Activated CD8-positive, alpha-beta memory T cell treated with anti-CD3 and anti-CD28 coated beads for 36 hours (primary cell): ENCODE measurements around the gene ARSJ. TPM values are rescaled to one million over a fixed set of nuclear protein-coding genes. Genes with fewer than 3 reads are reported as not detected.
"Not testable (repeated sequence)": the region's sequence is repeated elsewhere in the genome, so short reads cannot be mapped to it uniquely, and the experiment has no call there.

Experiments
- CTCF ChIA-PET: fragments of 350-600 bp; sonication (Branson Sonifier 250); formaldehyde crosslinking; loops from one replicate; lab custom pipeline; 2021; ENCODE audit warnings: antibody characterized with exemption; lab: Charles Lee
- POLR2A ChIA-PET: fragments of 350-600 bp; sonication (Branson Sonifier 250); formaldehyde crosslinking; loops from one replicate; lab custom pipeline; 2021; ENCODE audit warnings: antibody characterized with exemption; lab: Charles Lee
- total RNA-seq, 2 experiments: library from RNA; stranded (reverse); gene quantifications; one replicate each; pipeline ENCODE4 v1.2.3, GENCODE V29; 2021

The ARSJ gene
- total RNA-seq, 2 experiments from 2014 or later, result not detected

- ChIA-PET POLR2A (no interaction called here), CTCF (no interaction called here)
These were observed 17.5 kb downstream of the ARSJ start for GRCh38 chr4:113962016-113962347.

GRCh38 chr4:113960684-113961321 is 18.6 kb downstream of the ARSJ start:
- CTCF ChIA-PET, result no interaction called here

GRCh38 chr4:113959539-113959937 is 19.9 kb downstream of the ARSJ start:
- CTCF ChIA-PET, result no interaction called here

More at GRCh38 chr4:113960684-113961321, 18.6 kb downstream of the ARSJ start:
- POLR2A ChIA-PET, result no interaction called here

GRCh38 chr4:113958766-113959538 is 20.5 kb downstream of the ARSJ start:
- ChIA-PET POLR2A (no interaction called here), CTCF (no interaction called here)

More at GRCh38 chr4:113959539-113959937, 19.9 kb downstream of the ARSJ start:
- POLR2A ChIA-PET, result no interaction called here

- CTCF ChIA-PET, result no interaction called here
- POLR2A ChIA-PET, result no interaction called here
These were observed 21.5 kb downstream of the ARSJ start for GRCh38 chr4:113957956-113958355.

- POLR2A ChIA-PET, result no interaction called here
These were observed 23.5 kb downstream of the ARSJ start for GRCh38 chr4:113955948-113956347.

GRCh38 chr4:113955411-113955810 is 24.0 kb downstream of the ARSJ start:
- POLR2A ChIA-PET, result no interaction called here
- CTCF ChIA-PET, result interaction anchor here (1.1 kb wide), 1 partner anchor 110 kb away, joined by 3 read pairs; no protein-coding TSS in a partner anchor

More at GRCh38 chr4:113955948-113956347, 23.5 kb downstream of the ARSJ start:
- CTCF ChIA-PET, result interaction anchor here (1.1 kb wide), 1 partner anchor 109 kb away, joined by 3 read pairs; no protein-coding TSS in a partner anchor

GRCh38 chr4:113953888-113954287 is 25.6 kb downstream of the ARSJ start:
- POLR2A ChIA-PET, result no interaction called here
- CTCF ChIA-PET, result no interaction called here

GRCh38 chr4:113952452-113953029 is 26.9 kb downstream of the ARSJ start:
- POLR2A ChIA-PET, result no interaction called here
- CTCF ChIA-PET, result interaction anchor here (0.8 to 1.2 kb wide), 2 partner anchors 89 to 119 kb away, joined by 4 read pairs; no protein-coding TSS in a partner anchor

- CTCF ChIA-PET, result no interaction called here
- POLR2A ChIA-PET, result no interaction called here
These were observed 28.2 kb downstream of the ARSJ start for GRCh38 chr4:113951263-113951662.

GRCh38 chr4:113950207-113950606 is 29.2 kb downstream of the ARSJ start:
- ChIA-PET CTCF (interaction anchor here (0.9 kb wide), 1 partner anchor 120 kb away, joined by 3 read pairs; no protein-coding TSS in a partner anchor), POLR2A (no interaction called here)

- ChIA-PET CTCF (no interaction called here), POLR2A (no interaction called here)
These were observed 32.0 kb downstream of the ARSJ start for GRCh38 chr4:113947484-113947883.

GRCh38 chr4:113945906-113946305 is 33.5 kb downstream of the ARSJ start:
- POLR2A ChIA-PET, result no interaction called here
- CTCF ChIA-PET, result interaction anchor here (0.6 to 1.0 kb wide), 2 partner anchors 26 to 125 kb away, joined by 3 to 5 read pairs; no protein-coding TSS in a partner anchor

- CTCF ChIA-PET, result no interaction called here
These were observed 35.6 kb downstream of the ARSJ start for GRCh38 chr4:113943863-113944262.

GRCh38 chr4:113943085-113943484 is 36.4 kb downstream of the ARSJ start:
- ChIA-PET CTCF (no interaction called here), POLR2A (no interaction called here)

More at GRCh38 chr4:113943863-113944262, 35.6 kb downstream of the ARSJ start:
- POLR2A ChIA-PET, result no interaction called here

- CTCF ChIA-PET, result no interaction called here
- POLR2A ChIA-PET, result no interaction called here
These were observed 37.6 kb downstream of the ARSJ start for GRCh38 chr4:113941836-113942235.

GRCh38 chr4:113940103-113940502 is 39.3 kb downstream of the ARSJ start:
- CTCF ChIA-PET, result not testable (repeated sequence)

GRCh38 chr4:113935190-113935589 is 44.3 kb downstream of the ARSJ start:
- POLR2A ChIA-PET, result no interaction called here
- CTCF ChIA-PET, result no interaction called here

More at GRCh38 chr4:113940103-113940502, 39.3 kb downstream of the ARSJ start:
- POLR2A ChIA-PET, result not testable (repeated sequence)

GRCh38 chr4:113924706-113925105 is 54.7 kb downstream of the ARSJ start:
- CTCF ChIA-PET, POLR2A ChIA-PET: not testable (repeated sequence)
